H1 (cell line): ENCODE results near the gene HSF4. TPM values are rescaled to one million over a fixed set of nuclear protein-coding genes. Genes with fewer than 3 reads are reported as not detected.

Experiments used
- ATF2 ChIP-seq: IDR thresholded peaks from 2 replicates; pipeline ENCODE4 v1.6.1; 2012; ENCODE audit warnings: low read length, inconsistent platforms
- BCL11A ChIP-seq, 2 experiments: IDR thresholded peaks; one replicate each; pipeline ENCODE4 v1.6.1; 2011; ENCODE audit warnings: low read depth in 2 of 2, low read length in 2 of 2, mild to moderate bottlenecking in 2 of 2
- CTCF ChIP-seq, 3 experiments: IDR thresholded peaks; 1 replicate in 2 of 3; 2 replicates in 1 of 3; pipeline versions ENCODE4 v1.5.1 to v1.6.1; 2011; ENCODE audit warnings: low read length in 3 of 3, mild to moderate bottlenecking in 3 of 3, inconsistent platforms in 2 of 3, low read depth in 1 of 3, moderate library complexity in 1 of 3; ENCODE audit not compliant: insufficient read depth in 1 of 3; ENCODE audit errors: control extremely low read depth in 1 of 3
- polyA plus RNA-seq, 7 experiments: library from polyadenylated mRNA; depleted of rRNA in 3 of 7; stranded (reverse) in 5 of 7; unstranded in 2 of 7; fragments of >200 nt in 5 of 7; fragments of 200-250 nt in 2 of 7; gene quantifications; 1 replicate in 5 of 7; 2 replicates in 1 of 7; 4 replicates in 1 of 7; pipeline versions ENCODE4 v1.2.1 to v1.2.3, GENCODE V29; 2011 to 2013; ENCODE audit warnings: missing spikeins in 2 of 7, mixed read lengths in 2 of 7
- total RNA-seq: library from RNA; stranded (reverse); fragmentation: NEBNext Ultra II Directional; extraction: Animal tissue kit (Norgen Biotek cat#: 25700); gene quantifications from 2 replicates; pipeline ENCODE4 v1.2.1, GENCODE V29; 2021

The HSF4 gene
- total and polyA plus RNA-seq, 2 of the 8 experiments (the other 6 are each of a cell fraction or from before 2014, with no cell fraction given): 0.14 TPM; not detected in 1

GRCh38 chr16:67161595-67162058, 2.9 kb upstream of the HSF4 start (continued):
- no peak for TF ChIP-seq ATF2
- TF ChIP-seq CTCF (IDR thresholded peaks at IDR 0.05; ENCODE audit: control extremely low read depth in 1 of 3, insufficient read depth in 1 of 3, low read depth in 1 of 3, low read length in 3 of 3): peak in 1 of 3 experiments; percentile 10; a peak in 1 of 4 replicates
- TF ChIP-seq BCL11A (IDR thresholded peaks at IDR 0.05; ENCODE audit: low read depth in 2 of 2, low read length in 2 of 2): no peak
